Retinal pigment epithelial cell (primary cell): Measurements from ENCODE around the gene NEFH.

Experiments
- DNase-seq: peaks from one replicate; pipeline ENCODE4 v3.0.0-alpha.2; 2010; ENCODE audit warnings: low read depth
- H3K4me3 ChIP-seq: 2 replicates; pipeline ENCODE4 v1.5.1; 2011; ENCODE audit warnings: mild to moderate bottlenecking, low read length, control low read depth, moderate library complexity
- CTCF ChIP-seq: conservative IDR thresholded peaks from 2 replicates; pipeline ENCODE4 v1.5.1; 2011; ENCODE audit warnings: low read depth, low read length, control low read depth, inconsistent platforms

Gene NEFH

GRCh38 chr22:29493636-29494035 is 13.6 kb downstream of the NEFH start:
- no peak overlapping the region for H3K4me3 ChIP-seq
- DNase-seq, result no peak
- TF ChIP-seq CTCF, result no peak

- H3K4me3 ChIP-seq, result no peak overlapping the region
- no peak for TF ChIP-seq CTCF
- no peak for DNase-seq
Measured at GRCh38 chr22:29499852-29500251, 19.8 kb downstream of the NEFH start.

GRCh38 chr22:29503811-29504372 is 23.9 kb downstream of the NEFH start:
- no peak overlapping the region for H3K4me3 ChIP-seq
- peak; percentile 20 for DNase-seq
- no peak for TF ChIP-seq CTCF

GRCh38 chr22:29509298-29509697 is 29.3 kb downstream of the NEFH start:
- H3K4me3 ChIP-seq, result no peak overlapping the region
- TF ChIP-seq CTCF, result no peak
- no peak for DNase-seq

GRCh38 chr22:29509815-29510214 is 29.8 kb downstream of the NEFH start:
- H3K4me3 ChIP-seq, result no peak overlapping the region
- no peak for TF ChIP-seq CTCF
- no peak for DNase-seq

GRCh38 chr22:29510542-29510941 is 30.5 kb downstream of the NEFH start:
- TF ChIP-seq CTCF, result no peak
- H3K4me3 ChIP-seq, result no peak overlapping the region
- DNase-seq, result no peak

GRCh38 chr22:29511126-29511862 is 31.3 kb downstream of the NEFH start:
- DNase-seq, result no peak
- H3K4me3 ChIP-seq, result no peak overlapping the region
- TF ChIP-seq CTCF, result no peak
